ENCODE data around the gene RPF1.
"Not testable (repeated sequence)": the region's sequence is repeated elsewhere in the genome, so short reads cannot be mapped to it uniquely, and the experiment has no call there.

The RPF1 gene

DNA sequence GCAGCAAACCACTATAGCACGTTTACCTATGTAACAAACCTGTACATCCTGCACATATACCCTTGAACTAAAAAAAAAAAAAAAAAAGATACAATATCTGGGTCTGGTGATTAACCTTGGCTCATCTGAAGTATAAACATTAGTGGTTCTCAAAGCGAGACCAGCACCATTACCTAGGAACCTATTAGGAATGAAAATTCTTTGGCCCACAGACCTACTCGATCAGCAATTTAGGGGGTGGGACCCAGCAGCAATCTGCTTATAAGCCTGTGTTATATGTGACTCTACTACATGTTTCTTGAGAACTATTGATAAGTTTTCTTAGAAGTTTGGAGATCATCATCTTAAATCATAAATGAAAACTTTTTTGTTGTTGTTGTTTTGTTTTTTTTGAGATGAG, 17.4 kb downstream of the RPF1 start:
- no peak for DNase-seq

DNA sequence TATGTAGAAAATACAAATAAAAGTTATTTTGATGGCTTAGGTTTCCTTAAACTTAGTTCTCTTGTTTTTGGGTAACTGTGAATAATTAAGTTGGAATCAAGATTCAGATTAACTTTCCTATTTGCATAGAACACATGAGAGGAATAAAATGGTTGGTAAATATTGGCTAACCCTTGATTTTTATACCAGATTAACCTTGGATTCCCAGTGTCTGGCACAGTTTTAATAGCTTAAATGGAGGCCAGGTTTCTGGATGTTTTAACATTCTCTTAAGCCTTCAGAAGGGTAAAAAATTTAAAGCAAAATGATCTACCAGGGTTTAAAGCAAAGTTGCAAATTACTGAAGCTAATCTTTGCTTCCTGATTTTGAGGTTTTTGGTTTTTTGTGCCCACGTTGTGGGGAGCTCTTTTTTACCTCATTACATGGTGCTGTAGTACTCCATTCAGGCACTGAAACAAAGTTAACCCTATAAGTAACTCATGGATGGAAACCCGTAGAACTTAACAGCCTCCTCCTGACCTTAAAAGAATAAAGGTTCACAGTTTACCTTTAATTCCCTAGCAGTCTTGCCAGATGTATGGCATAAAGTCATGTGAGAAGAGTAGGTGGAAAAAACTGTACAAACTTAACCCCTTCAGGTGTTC, 18.7 kb downstream of the RPF1 start:
- DNase-seq = no peak

DNA sequence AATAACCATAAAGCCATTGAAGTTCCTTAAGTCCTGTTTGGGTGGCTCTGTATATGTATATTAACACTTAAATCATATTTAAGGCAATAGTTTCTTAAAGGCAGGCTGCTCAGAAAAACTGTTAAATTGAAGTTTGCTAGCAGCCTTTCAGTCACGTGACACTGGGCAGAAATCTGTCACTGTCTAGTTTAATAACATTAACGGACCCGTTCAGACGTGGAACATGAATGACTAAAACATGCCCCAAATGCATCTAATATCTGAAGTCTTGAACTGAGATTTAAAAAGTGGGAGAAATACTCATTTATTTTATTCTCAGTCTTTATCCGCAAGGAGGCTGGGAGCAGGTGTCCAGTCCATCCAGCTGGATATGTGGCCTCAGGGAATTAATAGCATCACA, 23.9 kb downstream of the RPF1 start:
- no peak for DNase-seq

DNA sequence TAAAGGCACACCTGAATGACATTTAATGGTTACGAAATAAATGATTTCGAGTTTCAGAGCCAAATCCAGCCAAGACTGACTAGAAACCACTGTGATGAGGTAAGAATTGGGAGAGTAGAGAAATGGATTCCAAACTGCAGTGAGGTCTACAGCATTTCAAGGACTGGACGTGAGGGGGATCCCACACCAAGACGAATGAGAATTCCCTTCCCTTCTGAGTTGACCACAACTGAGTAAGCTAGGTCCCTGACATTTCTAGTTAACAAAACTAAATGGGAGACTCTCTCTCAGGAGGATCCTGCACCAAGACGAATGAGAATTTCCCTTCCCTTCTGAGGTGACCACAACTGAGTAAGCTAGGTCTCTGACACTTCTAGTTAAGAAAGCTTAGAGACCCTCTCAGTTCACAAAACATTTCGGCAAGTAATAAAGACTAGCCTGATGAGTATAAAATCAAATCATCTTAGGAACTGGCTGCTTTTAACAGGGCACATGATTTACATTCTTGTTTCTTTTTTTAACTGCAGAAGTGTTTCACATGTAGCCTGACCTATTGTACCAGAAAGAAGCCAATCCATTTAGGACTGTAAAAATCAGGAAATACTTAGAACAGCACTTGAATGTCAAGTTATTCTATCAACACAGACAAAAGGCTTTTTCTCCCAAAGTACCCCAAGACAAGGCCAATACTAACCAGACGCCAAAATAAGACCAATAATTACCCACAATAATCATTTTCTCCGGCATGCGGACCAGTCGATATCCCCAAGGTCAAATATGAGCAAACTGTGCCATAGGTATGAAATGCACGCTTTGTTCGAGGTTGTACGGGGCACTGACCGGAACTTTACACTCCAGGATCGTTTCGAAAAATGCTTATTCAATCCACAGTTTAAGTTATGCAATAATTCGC, 25.8 kb downstream of the RPF1 start:
- no peak for DNase-seq

DNA sequence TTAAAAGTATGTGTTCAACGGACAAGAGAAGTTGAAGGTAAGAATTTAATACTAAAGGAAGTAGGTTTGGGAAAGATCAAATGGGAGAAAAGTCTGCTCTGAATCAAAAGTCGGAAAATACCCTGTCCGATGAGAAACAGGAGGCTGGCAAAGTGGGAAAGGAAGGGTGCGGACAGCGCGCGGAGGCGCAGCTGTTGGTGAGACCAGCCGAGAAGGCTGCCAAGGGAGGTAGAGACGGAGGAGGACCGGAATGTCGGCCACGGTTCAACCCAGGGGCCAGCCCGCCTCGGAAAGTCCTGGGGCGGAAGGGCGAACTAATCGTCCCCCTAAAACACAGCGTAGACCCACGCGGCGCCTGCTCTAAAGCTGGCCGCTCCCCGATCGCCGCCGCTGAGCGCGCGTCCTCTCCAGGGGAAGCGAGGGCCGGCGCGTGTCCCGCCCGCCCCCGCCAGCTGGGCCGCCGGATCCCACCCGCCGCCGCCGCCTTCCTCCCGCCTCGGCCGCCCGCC, 26.5 kb downstream of the RPF1 start:
- no peak for DNase-seq

DNA sequence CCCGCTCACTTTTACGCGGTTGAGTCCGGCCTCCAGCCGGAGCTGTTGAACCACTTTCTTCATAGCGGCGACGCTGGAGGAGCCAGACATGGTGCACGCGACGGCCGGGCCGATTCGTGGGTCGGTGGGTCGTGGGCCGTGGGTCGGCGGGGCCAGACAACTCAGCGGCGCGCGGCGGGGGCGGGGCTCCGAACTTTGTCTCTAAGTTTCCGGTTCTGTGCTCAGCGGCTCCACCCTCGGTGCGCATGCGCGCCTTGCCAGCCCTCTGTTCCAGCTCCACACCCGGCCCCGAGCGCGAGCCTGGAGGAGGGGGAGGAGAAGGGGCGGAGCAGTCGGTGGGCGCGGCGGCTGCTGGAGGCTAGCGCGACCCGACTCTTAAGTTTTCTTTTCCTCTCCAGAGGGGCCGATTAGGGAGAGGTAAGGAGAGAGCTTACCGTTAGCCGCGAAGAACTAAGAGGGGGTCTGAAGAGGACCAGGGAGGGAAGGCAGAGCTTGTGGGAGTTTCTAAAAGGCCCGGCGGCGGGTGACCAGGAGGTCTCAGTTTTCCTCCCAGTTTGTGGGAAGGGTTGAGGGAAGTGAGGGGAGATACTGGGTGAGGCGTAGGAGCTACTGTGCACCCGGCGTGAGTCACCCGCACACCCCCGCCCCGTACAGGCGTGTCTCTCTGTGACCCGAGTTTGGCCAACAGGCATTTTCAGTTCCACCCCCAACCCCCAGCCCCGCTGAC, 27.1 kb downstream of the RPF1 start, which contains the start of the genes GNG5 and SPATA1:
GNG5 (minus strand) TSS at position 580 of the 727 bp plus-strand sequence; CDS start at position 90, 490 bp downstream.
SPATA1 (plus strand) TSS at position 385 of the 727 bp plus-strand sequence. CDS start 9,974 bp downstream, outside the sequence.
- DNase-seq = peak; percentile 99

DNA sequence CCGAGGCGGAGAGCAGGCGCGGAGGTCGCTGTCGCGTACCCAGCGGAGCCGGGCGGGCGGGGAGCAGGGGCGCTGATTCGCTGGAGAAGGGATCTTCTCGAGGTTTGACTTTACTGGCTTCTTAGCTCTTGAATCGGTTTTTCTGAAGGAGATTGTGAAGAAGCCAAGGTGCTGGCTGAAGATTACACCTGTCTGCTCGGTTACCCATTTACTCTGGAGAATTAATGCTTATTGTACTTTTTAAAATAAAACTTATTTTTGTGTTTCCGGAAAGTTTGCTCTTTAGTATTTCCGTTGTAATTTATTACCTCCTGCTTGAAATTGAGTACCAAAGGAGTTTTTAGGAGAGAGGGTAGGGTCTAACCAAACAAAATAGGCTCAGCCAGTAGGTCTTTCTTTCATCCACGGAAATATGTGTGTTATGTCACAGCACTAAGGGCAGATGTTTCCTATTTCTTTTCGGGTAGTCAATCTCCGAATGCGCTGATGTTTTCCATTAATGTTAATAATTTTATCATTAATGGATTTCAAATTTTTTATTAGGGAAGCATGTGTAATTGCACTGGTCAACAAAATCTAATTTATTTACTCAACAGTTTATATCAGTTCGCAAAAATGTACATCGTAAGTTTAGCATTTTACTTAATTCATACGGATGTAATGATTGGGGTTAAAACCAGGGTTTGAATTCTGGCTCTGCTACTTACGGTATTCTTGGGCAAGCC, 27.8 kb downstream of the RPF1 start:
- no peak for DNase-seq

DNA sequence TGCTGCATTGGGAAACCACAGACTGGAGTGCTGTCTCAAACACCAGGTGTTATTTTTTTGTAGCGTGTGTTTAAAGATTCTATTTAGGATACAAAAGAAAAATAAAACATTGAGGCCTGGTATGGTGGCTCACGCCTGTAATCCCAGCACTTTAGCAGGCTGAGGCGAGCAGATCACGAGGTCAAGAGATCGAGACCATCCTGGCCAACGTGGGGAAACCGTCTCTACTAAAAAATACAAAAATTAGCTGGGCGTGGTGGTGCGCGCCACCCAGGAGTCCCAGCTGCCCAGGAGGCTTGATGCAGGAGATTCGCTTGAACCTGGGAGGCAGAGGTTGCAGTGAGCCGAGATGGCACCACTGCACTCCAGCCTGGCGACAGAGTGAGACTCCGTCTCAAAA, 28.8 kb downstream of the RPF1 start:
- DNase-seq = not testable (repeated sequence)

DNA sequence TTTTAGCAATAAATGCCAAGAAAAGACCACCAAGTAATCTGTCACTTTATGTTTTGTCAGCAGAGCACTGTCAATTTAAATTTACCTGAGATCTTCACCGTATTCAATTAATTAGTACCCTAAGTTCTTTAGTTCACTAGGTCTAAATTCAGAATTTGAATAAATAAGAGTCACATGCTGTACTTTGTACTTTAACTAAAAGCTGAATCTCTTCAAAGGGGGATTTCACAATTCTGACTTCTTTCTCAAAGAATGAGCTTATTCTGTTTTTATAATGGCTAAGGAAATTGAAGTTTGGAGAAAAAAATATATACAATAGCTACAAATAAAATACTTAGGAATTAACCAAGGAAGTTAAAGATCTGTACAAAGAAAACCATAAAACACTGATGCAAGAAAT, 29.4 kb downstream of the RPF1 start:
- DNase-seq = no peak

DNA sequence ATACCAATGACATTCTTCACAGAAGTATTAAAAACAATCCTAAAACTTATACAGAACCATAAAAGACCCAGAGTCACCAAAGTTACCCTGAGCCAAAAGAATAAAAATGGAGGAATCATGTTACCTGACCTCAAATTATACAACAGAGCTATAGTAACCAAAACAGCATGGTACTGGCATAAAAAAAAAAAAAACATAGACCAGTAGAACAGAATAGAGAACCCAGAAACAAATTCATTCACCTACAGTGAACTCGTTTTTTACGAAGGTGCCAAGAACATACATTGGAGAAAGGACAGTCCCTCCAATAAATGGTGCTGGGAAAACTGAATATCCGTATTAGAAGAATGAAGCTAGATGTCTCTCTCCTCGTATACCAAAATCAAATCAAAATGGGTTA, 30.0 kb downstream of the RPF1 start:
- no peak for DNase-seq

DNA sequence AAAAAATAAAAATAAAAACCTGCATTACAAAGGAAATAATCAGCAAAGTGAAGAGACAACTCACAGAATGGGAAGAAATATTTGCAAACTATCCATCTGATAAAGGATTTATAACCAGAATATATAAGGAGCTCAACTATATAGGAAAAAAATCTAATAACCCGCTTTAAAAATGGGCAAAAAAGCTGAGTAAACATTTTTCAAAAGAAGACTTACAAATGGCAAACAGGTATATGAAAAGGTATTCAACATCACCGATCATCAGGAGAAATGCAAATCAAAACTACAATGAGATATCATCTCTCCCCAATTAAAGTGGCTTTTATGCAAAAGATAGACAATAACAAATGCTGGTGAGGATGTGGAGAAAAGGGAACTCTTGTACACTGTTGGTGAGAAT, 31.1 kb downstream of the RPF1 start:
- DNase-seq = no peak

DNA sequence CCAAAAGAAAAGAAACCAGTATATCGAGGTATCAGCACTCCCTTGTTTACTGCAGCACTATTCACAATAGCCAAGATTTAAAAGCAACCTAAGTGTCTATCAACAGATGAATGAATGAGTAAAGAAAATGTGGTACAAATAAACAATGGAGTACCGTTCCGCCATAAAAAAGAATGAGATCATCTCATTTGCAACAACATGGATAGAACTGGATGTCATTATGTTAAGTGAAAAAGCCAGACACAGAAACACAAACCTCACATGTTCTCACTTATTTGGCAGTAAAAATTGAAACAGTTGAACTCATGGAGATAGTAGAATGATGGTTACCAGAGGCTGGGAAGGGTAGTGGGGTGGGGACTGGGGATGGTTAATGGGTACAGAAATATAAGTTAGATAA, 31.6 kb downstream of the RPF1 start:
- DNase-seq = no peak

DNA sequence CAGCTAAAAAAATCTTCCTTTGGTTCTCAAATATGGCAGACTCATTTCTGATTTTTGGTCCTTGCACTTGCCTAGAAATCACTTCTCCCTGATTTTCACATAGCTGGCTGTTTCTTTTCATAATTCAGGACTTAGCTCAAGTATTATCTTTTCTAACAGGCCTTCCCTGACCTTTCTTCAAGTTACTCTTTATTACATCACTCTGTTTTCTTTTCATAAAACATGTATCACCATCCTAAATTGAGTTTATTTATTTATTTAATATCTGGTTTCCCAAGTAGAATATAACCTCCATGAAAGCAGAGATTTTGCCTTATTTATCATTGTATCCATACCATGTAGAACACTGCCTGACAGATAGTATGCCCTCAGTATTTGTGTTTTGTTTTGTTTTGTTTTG, 45.5 kb downstream of the RPF1 start:
- no peak for DNase-seq

DNA sequence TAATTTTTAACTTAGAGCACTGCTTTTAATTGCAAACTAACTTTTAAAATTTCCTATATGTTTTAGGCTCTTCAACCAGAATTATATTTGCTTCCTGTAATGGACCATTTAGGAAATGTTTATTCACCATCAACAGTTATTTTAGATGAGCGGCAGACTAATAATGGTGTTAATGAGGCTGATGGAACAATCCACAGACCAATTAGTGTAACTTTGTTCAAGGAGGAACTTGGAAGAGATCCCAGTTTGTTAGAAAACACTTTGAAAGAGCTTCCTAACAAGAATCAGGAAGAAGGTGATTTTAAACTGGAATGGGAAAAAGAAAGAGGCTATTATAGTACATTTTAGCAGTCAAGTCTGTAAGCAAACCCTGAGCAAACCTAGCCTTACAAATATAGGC, 46.7 kb downstream of the RPF1 start:
- no peak for DNase-seq

DNA sequence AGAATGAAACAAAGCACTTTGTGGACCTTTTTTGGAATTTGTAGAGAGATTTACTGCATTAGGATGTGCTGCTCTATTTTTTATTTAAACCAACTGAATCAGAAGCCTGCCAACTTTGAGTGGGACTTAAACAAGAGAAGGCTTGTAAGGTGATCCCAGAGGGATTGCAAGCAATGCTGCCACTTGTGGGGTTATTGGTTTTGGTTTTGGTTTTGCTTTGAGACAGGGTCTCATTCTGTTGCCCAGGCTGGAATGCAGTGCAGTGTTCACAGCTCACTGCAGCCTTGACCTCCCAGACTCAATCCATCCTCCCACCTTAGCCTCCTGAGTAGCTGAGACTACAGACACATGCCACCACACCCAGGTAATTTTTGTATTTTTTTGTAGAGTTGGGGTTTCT, 59.5 kb downstream of the RPF1 start:
- DNase-seq = no peak

DNA sequence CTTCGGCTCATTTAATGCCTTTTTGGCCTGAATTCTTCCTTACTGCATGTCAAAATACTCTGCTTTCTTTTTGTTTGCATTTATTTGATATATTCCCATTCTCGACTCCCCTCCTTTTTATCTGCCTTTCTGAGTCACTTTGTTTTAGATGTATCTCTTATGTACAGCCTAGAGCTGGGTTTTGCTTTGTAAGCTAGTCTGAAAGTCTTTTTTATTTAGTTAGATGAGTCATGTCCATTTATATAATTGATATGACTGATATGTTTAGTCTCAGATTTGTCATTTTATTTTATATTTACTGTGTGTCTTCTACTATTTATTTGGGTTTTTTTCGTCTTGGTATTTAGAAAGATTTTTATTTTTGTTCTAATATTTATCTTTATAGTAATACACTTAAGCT, 60.9 kb downstream of the RPF1 start:
- DNase-seq = no peak

DNA sequence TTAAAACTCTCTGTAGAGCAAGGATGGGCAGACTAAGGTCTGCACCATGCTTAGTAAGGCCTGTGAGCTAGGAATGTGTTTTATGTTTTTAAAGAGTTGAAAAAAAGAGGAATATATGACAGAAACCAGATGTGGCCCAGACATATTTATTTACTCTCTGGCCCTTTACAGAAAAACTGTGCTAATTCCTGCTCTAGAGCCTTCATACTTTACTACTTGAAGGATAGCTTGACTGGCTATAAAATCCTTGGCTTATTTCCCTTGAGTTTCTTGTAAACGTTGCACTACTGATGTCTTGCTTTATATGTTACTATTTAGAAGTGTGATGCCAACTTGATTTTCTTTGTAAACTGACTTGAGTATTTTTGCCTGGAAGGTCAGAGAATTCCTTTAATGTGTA, 61.7 kb downstream of the RPF1 start:
- DNase-seq = no peak

DNA sequence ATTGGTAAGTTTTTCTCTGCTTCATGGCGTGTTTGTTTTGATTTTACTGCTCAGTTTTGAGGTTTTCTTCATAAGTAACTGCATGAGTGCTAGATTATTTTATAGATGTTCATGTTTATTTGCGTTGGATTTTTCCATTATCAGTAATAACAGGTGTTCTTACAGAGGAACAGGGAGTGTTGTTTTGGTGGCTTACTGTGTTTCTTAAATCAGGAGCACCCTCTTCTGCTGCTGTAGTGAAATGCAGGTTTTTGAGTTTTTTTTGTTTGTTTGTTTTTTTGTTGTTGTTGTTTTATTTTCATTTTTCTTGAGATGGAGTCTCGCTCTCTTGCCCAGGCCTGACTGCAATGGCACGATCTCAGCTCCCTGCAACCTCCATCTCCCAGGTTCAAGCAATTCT, 62.6 kb downstream of the RPF1 start:
- DNase-seq = no peak
